ENCODE data around the gene DISP1.

- no peak for TF ChIP-seq CTCF (IDR thresholded peaks at IDR 0.05)
- TF ChIP-seq POLR2A (IDR thresholded peaks at IDR 0.05) = no peak
- no peak for TF ChIP-seq POLR2AphosphoS5 (IDR thresholded peaks at IDR 0.05)
These were observed 28.9 kb downstream of the DISP1 start for GRCh38 chr1:222843469-222844410.

Measured in prostate gland (tissue), 2 donors.